ENCODE results near the gene FFAR3. TPM values are rescaled to one million over a fixed set of nuclear protein-coding genes. Genes with fewer than 3 reads are reported as not detected.
"Not testable (repeated sequence)": the region's sequence is repeated elsewhere in the genome, so short reads cannot be mapped to it uniquely, and the experiment has no call there.

The FFAR3 gene
- total RNA-seq, 4 donors from 2014 or later, result 0.87 TPM; not detected in 3

DNA sequence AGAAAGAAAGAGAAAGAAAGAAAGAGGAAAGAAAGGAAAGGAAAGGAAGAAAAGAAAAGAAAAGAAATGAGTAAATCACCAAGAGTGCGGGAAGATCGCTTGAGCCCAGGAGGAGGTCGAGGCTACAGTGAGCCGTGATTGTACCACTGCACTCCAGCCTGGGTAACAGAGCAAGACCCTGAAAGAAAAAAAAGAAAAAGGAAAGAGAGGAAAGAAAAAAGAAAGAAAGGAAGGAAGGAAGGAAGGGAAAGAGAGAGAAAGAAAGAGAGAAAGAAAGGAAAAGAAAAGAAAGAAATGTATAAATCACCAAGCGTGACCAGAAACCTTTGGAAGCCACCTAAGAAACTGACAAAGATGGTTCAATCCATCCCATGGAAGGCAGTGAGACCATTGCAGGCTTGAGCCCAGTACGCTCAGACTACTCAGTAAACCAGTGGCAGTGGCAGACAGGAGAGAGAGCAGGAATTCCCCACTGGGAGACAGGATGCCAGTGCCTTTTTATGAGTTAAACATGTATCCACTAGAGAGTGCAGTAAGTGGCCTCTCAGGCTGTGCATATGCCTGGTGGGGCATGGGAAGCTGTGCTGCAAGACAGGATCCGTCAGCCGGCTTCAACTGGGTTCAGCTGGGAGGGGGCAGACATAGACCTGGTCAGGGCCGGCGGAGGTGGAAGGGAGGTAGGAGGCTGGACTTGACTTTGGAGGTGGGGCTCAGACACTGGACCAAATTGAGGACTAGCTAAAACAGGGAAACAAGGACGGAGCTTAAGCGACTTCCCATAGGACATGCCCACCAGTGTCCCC lies 17.4 kb downstream of the FFAR3 start:
- TF ChIP-seq EP300 (IDR thresholded peaks at IDR 0.05) (no peak), POLR2A (IDR thresholded peaks at IDR 0.05) (no peak)
- TF ChIP-seq, protein P1, sequence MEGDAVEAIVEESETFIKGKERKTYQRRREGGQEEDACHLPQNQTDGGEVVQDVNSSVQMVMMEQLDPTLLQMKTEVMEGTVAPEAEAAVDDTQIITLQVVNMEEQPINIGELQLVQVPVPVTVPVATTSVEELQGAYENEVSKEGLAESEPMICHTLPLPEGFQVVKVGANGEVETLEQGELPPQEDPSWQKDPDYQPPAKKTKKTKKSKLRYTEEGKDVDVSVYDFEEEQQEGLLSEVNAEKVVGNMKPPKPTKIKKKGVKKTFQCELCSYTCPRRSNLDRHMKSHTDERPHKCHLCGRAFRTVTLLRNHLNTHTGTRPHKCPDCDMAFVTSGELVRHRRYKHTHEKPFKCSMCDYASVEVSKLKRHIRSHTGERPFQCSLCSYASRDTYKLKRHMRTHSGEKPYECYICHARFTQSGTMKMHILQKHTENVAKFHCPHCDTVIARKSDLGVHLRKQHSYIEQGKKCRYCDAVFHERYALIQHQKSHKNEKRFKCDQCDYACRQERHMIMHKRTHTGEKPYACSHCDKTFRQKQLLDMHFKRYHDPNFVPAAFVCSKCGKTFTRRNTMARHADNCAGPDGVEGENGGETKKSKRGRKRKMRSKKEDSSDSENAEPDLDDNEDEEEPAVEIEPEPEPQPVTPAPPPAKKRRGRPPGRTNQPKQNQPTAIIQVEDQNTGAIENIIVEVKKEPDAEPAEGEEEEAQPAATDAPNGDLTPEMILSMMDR (IDR thresholded peaks at IDR 0.05), result no peak
- H3K4me1 ChIP-seq, result no peaks in the 10 kb centered on the region
- no peak for DNase-seq (ENCODE audit: low spot score in 2 of 2)
- H3K27ac ChIP-seq, result no peak overlapping the region
- H3K9me3 ChIP-seq, result peaks cover 0 to 9% (median 0%) of the 10 kb centered on the region in 4 donors
- no peak overlapping the region for H3K4me3 ChIP-seq
- no peaks in the 10 kb centered on the region for H3K27me3 ChIP-seq
- 80 to 87% methylated on average over 12 of the region's 12 CpGs for WGBS, 2 donors
- H3K36me3 ChIP-seq, result no peaks in the 10 kb centered on the region

DNA sequence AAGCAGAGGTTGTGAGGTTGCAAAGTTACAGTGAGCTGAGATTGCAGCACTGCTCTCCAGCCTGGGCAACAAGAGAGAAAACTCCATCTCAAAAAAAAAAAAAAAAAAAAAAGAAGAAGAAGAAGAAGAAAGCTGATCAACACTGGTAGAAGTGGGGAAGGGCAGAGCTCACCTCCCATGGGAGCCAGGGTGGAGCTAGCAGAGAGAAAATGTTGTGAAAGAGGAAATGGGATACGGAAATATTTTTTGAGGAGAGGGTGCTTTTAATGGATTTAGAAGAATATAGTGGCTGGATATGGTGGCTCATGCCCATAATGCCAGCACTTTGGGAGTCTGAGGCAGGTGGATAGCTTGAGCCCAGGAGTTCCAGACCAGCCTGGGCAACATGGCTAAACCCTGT lies 19.4 kb downstream of the FFAR3 start:
- 47 to 56% methylated on average over 1 of the region's 1 CpG for WGBS, 2 donors
- DNase-seq (ENCODE audit: low spot score in 2 of 2), result no peak

DNA sequence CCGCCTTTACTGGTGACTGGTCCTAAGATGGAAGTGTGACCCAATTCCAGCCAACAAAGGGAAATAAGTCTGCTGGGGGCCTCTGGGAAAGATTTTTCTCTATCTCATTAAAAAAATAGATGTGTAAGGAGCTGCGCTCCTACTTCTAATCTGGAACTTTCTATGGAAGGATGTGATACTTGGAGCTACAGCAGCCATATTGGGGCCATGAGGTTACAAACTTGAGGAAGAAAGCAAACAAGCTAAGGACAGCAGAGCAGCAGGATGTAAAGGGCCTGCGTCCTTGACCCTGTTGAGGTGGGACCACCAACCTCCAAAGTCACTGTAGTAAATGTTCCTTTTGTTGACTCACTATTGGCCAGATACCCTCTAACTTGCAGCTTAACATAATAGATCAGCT lies 20.1 kb downstream of the FFAR3 start:
- TF ChIP-seq POLR2A (IDR thresholded peaks at IDR 0.05) (no peak), EP300 (IDR thresholded peaks at IDR 0.05) (no peak)
- TF ChIP-seq, protein P1 (IDR thresholded peaks at IDR 0.05), result no peak
- peaks cover 0 to 9% (median 0%) of the 10 kb centered on the region in 4 donors for H3K9me3 ChIP-seq
- WGBS, 2 donors, result 93 to 96% methylated on average over 3 of the region's 3 CpGs
- H3K4me1 ChIP-seq, result no peaks in the 10 kb centered on the region
- H3K27me3 ChIP-seq, result no peaks in the 10 kb centered on the region
- H3K27ac ChIP-seq, result no peak overlapping the region
- H3K36me3 ChIP-seq, result no peaks in the 10 kb centered on the region
- no peak for DNase-seq (ENCODE audit: low spot score in 2 of 2)
- no peak overlapping the region for H3K4me3 ChIP-seq

More for the DNA sequence above, 19.4 kb downstream of the FFAR3 start:
- no peaks in the 10 kb centered on the region for H3K27me3 ChIP-seq
- H3K27ac ChIP-seq, result no peak overlapping the region
- no peaks in the 10 kb centered on the region for H3K4me1 ChIP-seq
- peaks cover 0 to 9% (median 0%) of the 10 kb centered on the region in 4 donors for H3K9me3 ChIP-seq
- no peaks in the 10 kb centered on the region for H3K36me3 ChIP-seq
- no peak overlapping the region for H3K4me3 ChIP-seq
- TF ChIP-seq POLR2A (IDR thresholded peaks at IDR 0.05), result no peak
- TF ChIP-seq, protein P1 (IDR thresholded peaks at IDR 0.05), result no peak
- TF ChIP-seq EP300 (IDR thresholded peaks at IDR 0.05), result no peak

DNA sequence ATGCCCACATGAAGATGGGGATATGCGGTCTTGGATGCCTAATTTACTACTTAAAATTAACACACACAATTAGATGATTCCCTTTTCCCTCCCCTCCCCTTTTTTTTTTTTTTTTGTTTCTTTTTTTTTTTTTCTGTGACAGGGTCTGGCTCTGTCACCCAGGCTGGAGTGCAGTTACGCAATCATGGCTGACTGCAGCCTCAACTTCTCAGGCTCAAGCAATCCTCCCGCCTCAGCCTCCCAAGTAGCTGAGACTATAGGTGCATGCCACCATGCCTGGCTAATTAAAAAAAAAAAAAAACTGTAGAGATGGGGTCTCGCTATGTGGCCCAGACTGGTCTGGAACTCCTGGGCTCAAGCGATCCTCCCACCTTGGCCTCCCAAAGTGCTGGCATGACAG lies 21.3 kb downstream of the FFAR3 start:
- not testable (repeated sequence) for H3K27ac ChIP-seq
- 87 to 91% methylated on average over 5 of the region's 5 CpGs for WGBS, 2 donors

DNA sequence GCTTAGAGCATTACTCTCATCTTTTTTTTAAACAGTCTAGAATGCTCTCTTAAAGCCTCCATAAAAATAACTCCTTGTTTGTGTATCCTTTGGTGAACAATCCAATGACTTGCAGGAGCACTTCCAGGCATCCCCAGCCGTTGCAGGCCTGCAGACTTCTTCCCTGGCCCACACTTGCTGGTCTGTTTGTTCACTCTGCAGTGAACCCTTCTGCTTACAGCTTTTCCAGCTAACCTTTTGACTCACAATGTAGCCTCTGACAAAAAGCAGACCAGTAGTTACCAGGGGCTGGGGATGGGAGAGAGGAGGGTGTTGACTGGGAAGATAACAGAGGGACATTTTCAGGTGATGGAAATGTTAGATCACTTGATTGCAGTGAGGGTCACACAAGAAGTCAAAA lies 21.7 kb downstream of the FFAR3 start:
- Histone ChIP-seq H3K27me3 (no peaks in the 10 kb centered on the region), H3K9me3 (peaks cover 0 to 9% (median 0%) of the 10 kb centered on the region in 4 donors), H3K36me3 (no peaks in the 10 kb centered on the region), H3K27ac (no peak overlapping the region), H3K4me1 (no peaks in the 10 kb centered on the region), H3K4me3 (no peak overlapping the region)
- DNase-seq (ENCODE audit: low spot score in 2 of 2), result no peak
- TF ChIP-seq, protein P1 (IDR thresholded peaks at IDR 0.05), result no peak
- TF ChIP-seq POLR2A (IDR thresholded peaks at IDR 0.05), result no peak
- no peak for TF ChIP-seq EP300 (IDR thresholded peaks at IDR 0.05)
- 31 to 36% methylated on average over 1 of the region's 1 CpG for WGBS, 2 donors

More for the DNA sequence above, 21.3 kb downstream of the FFAR3 start:
- H3K4me3 ChIP-seq; DNase-seq (ENCODE audit: low spot score in 2 of 2); H3K27me3 ChIP-seq; H3K4me1 ChIP-seq; H3K36me3 ChIP-seq; H3K9me3 ChIP-seq: not testable (repeated sequence)
